Peyer's patch (tissue), 4 donors: Measurements from ENCODE around the gene MUC5AC. TPM values are rescaled to one million over a fixed set of nuclear protein-coding genes. Genes with fewer than 3 reads are reported as not detected.
A peak's percentile ranks its signal among the peaks of the same experiment; 100 is the strongest.

Experiments
- DNase-seq, 3 donors: peaks; one replicate each; pipeline ENCODE4 v3.0.0-alpha.2; 2017 to 2019
- H3K27ac ChIP-seq, 4 donors: fragments of 200-600 bp; sonication (generic); one replicate each; pipeline ENCODE4 v1.5.1; 2016 to 2019
- H3K27me3 ChIP-seq, 2 donors: fragments of 200-600 bp; sonication (generic); one replicate each; pipeline ENCODE4 v1.5.1; 2019
- H3K36me3 ChIP-seq, 3 donors: fragments of 200-600 bp; sonication (generic); one replicate each; pipeline ENCODE4 v1.5.1; 2016 to 2019
- H3K4me1 ChIP-seq, 4 donors: fragments of 200-600 bp; sonication (generic); one replicate each; pipeline ENCODE4 v1.5.1; 2016 to 2019
- H3K4me3 ChIP-seq, 4 donors: fragments of 200-600 bp; sonication (generic); 1 replicate in 3 of 4; 2 replicates in 1 of 4; pipeline ENCODE4 v1.5.1; 2016 to 2019; ENCODE audit warnings: mild to moderate bottlenecking in 1 of 4
- H3K9me3 ChIP-seq, 4 donors: fragments of 200-600 bp; sonication (generic); one replicate each; pipeline ENCODE4 v1.5.1; 2016 to 2019; ENCODE audit warnings: mild to moderate bottlenecking in 1 of 4
- POLR2A ChIP-seq, 2 donors: fragments of 450-650 bp; IDR thresholded peaks; one replicate each; pipeline ENCODE4 v1.5.1; 2017; ENCODE audit warnings: antibody characterized with exemption in 2 of 2, mild to moderate bottlenecking in 2 of 2, moderate library complexity in 2 of 2
- total RNA-seq, 4 donors: library from RNA; depleted of rRNA; stranded (reverse); fragments of >200 nt; gene quantifications; one replicate each; pipeline ENCODE4 v1.1.0, GENCODE V29; 2016
- TF ChIP-seq, protein P1 (sequence below), 6 experiments: fragments of 450-650 bp in 4 of 6; fragments of 200-600 bp in 2 of 6; sonication (generic) in 1 of 6; IDR thresholded peaks; one replicate each; pipeline ENCODE4 v1.5.1; 2017 to 2019; ENCODE audit warnings: antibody characterized with exemption in 6 of 6, mild to moderate bottlenecking in 3 of 6, moderate library complexity in 1 of 6

MUC5AC gene
- total RNA-seq, 4 donors from 2014 or later = not detected

DNA sequence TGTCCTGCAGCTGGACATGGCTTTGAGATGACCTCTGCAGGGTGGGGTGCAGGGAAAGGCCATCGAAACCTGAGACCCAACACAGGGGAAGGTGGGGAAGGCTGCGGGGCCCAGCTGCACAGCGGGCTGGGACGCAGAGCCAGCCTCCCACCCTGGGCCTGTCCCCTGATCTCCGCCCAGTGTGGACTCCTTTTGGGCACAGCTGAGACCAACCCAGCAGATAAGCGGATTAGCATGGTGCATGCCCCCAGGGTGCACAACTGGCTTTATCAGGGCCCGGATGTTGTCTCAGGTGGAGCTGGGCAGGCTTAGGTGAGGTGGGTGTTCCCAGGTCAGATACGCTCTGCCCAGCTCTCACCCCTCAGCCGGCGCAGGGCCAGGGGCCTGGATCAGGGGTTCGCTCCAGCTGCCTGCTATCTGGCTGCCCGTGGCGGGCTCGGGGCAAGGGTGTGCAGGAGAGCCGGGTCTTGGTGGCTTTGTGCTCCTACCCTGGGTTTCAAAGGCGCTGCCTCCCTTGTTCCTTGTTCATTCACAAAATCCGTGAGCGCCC lies 28.1 kb upstream of the MUC5AC start:
- H3K27ac ChIP-seq = no peak overlapping the region
- no peak overlapping the region for H3K4me3 ChIP-seq
- DNase-seq = peak in 2 of 3 donors; percentile 5 to 36
- H3K36me3 ChIP-seq = no peaks in the 10 kb centered on the region
- TF ChIP-seq POLR2A (IDR thresholded peaks at IDR 0.05) = no peak
- TF ChIP-seq, protein P1, sequence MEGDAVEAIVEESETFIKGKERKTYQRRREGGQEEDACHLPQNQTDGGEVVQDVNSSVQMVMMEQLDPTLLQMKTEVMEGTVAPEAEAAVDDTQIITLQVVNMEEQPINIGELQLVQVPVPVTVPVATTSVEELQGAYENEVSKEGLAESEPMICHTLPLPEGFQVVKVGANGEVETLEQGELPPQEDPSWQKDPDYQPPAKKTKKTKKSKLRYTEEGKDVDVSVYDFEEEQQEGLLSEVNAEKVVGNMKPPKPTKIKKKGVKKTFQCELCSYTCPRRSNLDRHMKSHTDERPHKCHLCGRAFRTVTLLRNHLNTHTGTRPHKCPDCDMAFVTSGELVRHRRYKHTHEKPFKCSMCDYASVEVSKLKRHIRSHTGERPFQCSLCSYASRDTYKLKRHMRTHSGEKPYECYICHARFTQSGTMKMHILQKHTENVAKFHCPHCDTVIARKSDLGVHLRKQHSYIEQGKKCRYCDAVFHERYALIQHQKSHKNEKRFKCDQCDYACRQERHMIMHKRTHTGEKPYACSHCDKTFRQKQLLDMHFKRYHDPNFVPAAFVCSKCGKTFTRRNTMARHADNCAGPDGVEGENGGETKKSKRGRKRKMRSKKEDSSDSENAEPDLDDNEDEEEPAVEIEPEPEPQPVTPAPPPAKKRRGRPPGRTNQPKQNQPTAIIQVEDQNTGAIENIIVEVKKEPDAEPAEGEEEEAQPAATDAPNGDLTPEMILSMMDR (IDR thresholded peaks at IDR 0.05) = no peak
- no peaks in the 10 kb centered on the region for H3K27me3 ChIP-seq
- H3K9me3 ChIP-seq = peaks cover 0 to 5% (median 2%) of the 10 kb centered on the region in 4 donors
- H3K4me1 ChIP-seq = no peaks in the 10 kb centered on the region

DNA sequence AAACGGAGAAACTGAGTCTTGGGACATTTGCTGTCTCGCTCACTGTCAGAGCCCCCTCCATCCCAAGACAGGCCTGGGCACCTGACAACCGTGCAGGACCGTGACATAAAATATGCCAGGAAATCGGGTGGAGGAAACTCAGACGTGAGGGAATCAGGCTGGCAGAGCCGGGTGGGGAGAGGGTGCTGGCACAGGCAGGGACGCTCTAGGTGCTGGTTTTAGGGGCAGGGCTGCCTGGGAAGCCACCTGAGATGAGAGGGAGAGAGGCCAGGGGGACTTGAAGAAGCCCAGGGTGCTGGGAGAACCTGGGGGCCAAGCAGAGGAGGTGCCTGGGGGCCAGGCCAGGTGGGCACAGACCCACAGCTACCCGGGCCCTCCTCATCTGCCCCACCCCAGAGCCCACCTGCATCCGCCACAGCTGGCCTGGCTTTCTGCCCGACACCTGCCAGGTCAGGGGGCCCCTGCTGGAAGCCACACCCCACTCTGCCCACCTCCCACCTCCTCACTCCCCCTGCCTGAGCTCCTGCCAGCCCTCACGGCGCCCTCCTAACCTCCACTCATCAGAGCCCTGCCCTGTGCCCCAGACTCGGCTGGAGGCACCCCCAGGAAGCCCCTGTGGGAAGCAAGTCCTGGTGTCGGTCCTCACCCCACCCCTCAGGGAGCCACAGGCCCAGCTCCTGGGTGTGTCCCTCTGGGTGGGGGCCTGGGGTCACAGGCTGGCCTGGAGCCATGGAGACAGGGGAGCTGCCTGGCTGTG lies 27.3 kb upstream of the MUC5AC start:
- H3K27me3 ChIP-seq = no peaks in the 10 kb centered on the region
- peak in 2 of 3 donors; percentile 25 to 48 for DNase-seq
- TF ChIP-seq, protein P1 (IDR thresholded peaks at IDR 0.05) = no peak
- TF ChIP-seq POLR2A (IDR thresholded peaks at IDR 0.05) = no peak
- no peaks in the 10 kb centered on the region for H3K36me3 ChIP-seq
- H3K4me3 ChIP-seq = no peak overlapping the region
- H3K9me3 ChIP-seq = peaks cover 0 to 7% (median 3%) of the 10 kb centered on the region in 4 donors
- no peaks in the 10 kb centered on the region for H3K4me1 ChIP-seq
- H3K27ac ChIP-seq = no peak overlapping the region

GRCh38 chr11:1131033-1131911 lies 26.5 kb upstream of the MUC5AC start:
- peak in 1 of 3 donors; percentile 37 for DNase-seq
- no peaks in the 10 kb centered on the region for H3K36me3 ChIP-seq
- TF ChIP-seq, protein P1 (IDR thresholded peaks at IDR 0.05) = no peak
- no peak for TF ChIP-seq POLR2A (IDR thresholded peaks at IDR 0.05)
- H3K27ac ChIP-seq = no peak overlapping the region
- H3K4me3 ChIP-seq = no peak overlapping the region
- H3K4me1 ChIP-seq = no peaks in the 10 kb centered on the region
- no peaks in the 10 kb centered on the region for H3K27me3 ChIP-seq
- peaks cover 0 to 7% (median 3%) of the 10 kb centered on the region in 4 donors for H3K9me3 ChIP-seq

GRCh38 chr11:1134848-1135445 lies 22.8 kb upstream of the MUC5AC start:
- TF ChIP-seq POLR2A (IDR thresholded peaks at IDR 0.05) = no peak
- TF ChIP-seq, protein P1 (IDR thresholded peaks at IDR 0.05) = no peak
- Histone ChIP-seq H3K27ac (no peak overlapping the region), H3K27me3 (no peaks in the 10 kb centered on the region), H3K36me3 (no peaks in the 10 kb centered on the region), H3K4me3 (no peak overlapping the region), H3K9me3 (peaks cover 0 to 7% (median 3%) of the 10 kb centered on the region in 4 donors), H3K4me1 (no peaks in the 10 kb centered on the region)
- no peak for DNase-seq

DNA sequence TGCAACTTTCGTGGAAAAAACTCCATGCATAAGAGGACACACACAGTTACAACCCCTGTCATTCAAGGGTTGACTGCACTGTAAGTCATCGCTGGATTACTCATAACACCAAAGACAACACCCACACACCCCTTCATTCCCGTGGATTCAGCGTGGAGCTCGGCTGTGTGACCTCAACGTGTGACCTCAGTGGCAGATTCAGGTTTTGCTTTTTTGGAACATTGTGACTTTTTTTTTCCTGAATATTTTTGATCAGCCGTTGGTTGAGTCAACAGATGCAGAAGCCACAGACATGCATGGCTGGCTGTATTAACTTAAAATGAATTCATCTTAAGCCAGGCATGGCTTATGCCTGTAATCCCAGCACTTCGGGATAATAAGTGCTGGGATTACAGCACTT lies 19.7 kb upstream of the MUC5AC start:
- Histone ChIP-seq H3K4me1 (no peaks in the 10 kb centered on the region), H3K27ac (no peak overlapping the region), H3K4me3 (no peak overlapping the region), H3K27me3 (no peaks in the 10 kb centered on the region), H3K36me3 (no peaks in the 10 kb centered on the region), H3K9me3 (peaks cover 0 to 7% (median 3%) of the 10 kb centered on the region in 4 donors)
- no peak for TF ChIP-seq POLR2A (IDR thresholded peaks at IDR 0.05)
- TF ChIP-seq, protein P1 (IDR thresholded peaks at IDR 0.05) = no peak
- DNase-seq = peak in 1 of 3 donors; percentile 18
